ENCODE measurements around the gene CDK15.
"Not testable (repeated sequence)": the region's sequence is repeated elsewhere in the genome, so short reads cannot be mapped to it uniquely, and the experiment has no call there.

The CDK15 gene

GRCh38 chr2:201806442-201807170 lies at the start of gene CDK15:
CDK15 (plus strand) TSS chr2:201806537; CDS start chr2:201806665, 128 bp downstream.
- no peak for DNase-seq (ENCODE audit: low read depth)

DNA sequence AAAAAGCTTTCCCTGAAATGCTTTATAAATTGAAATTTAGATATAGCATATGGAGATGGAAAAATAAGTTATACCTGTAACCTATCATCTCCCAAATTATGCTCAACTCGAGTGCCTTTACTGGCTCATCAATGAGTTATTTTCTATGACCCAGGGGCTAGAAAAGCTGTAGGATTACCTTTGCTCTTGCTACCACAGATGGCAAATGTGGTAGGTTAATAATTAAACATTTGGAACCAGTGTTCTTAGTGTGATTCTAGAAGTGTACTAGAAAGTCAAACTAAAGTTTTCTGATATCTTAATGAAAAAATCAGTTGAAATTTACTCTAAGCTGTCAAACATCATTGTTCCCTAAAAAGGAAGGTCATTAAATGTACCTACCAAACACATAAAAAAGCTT lies 48.1 kb upstream of the CDK15 start:
- DNase-seq (ENCODE audit: low read depth), result no peak

- no peak for DNase-seq (ENCODE audit: low read depth)
Observed at GRCh38 chr2:201758873-201759272, 47.5 kb upstream of the CDK15 start.

GRCh38 chr2:201759567-201759966 lies 46.8 kb upstream of the CDK15 start:
- DNase-seq (ENCODE audit: low read depth), result no peak

- no peak for DNase-seq (ENCODE audit: low read depth)
Observed at GRCh38 chr2:201761101-201761500, 45.2 kb upstream of the CDK15 start.

GRCh38 chr2:201764469-201764868 lies 41.9 kb upstream of the CDK15 start:
- DNase-seq (ENCODE audit: low read depth), result not testable (repeated sequence)

DNA sequence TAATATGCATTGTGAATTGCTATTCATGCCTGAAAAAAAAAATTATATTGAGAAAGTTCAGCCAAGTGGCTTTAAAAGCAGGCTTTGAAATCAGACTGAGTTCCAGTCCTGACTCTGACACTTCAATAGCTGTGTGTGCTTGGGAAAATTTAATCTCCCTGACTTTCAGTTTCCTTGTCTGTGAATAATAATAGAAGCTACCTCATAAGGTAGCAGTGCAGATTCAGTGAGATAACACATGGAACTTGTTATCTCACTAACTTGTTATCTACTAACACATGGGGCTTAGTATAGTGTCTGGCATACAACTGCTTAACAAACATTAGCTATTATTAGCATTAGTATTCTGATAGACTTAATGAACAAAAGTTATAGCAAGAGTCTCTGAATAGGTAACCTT lies 40.5 kb upstream of the CDK15 start:
- DNase-seq (ENCODE audit: low read depth), result no peak

GRCh38 chr2:201768918-201769317 lies 37.4 kb upstream of the CDK15 start:
- no peak for DNase-seq (ENCODE audit: low read depth)

DNA sequence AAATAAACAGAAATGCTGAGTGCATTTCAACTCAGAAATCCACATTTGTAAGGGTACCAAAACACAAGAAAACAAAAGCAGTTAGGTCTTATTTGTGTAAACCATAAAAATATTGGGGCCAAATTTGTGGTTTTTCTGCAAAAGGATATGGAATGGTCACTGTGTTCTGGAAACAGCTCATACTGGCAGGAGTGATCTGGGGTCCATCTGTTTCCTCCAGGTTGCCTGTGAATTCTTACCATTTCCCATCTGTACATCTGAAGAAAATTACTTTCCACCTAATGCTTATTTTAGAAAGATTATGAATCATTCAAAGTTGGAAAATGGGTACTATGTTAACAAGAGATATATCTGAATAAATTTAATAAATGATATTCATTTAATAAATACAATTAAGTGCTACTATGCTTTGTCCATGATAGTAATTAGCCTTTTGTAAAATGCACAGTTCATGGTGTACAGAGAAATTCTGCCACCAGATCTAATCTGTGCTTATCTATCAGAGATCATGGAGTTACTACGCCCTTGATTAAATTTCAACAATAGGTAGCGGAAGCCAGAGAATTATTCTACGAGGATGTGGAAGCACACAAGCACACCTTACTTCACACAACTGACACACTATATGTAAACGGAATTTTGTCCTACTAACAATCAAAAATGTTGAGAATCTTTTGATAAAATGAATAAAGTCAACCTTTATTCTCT lies 36.5 kb upstream of the CDK15 start:
- no peak for DNase-seq (ENCODE audit: low read depth)

- DNase-seq (ENCODE audit: low read depth), result no peak
Observed at GRCh38 chr2:201773990-201774389, 32.3 kb upstream of the CDK15 start.

DNA sequence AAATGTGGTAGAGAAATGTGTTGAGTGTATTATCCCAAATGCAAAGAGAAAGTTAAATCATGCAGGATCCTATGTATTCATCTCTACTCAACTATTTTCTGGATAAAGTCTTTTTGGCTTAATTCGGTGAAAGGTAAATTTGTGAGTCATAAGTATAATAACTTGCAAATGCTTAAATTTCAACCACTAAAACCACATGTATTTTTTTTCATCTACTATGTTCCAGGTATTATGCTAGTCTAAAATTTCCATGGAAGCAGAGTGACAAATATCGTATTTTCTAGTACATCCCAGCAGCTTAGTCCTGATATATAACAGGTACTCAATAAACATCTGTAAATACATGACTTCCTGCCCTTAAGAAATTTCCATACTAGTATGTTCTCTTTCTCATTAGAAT lies 31.8 kb upstream of the CDK15 start:
- no peak for DNase-seq (ENCODE audit: low read depth)

GRCh38 chr2:201775326-201775725 lies 31.0 kb upstream of the CDK15 start:
- no peak for DNase-seq (ENCODE audit: low read depth)

DNA sequence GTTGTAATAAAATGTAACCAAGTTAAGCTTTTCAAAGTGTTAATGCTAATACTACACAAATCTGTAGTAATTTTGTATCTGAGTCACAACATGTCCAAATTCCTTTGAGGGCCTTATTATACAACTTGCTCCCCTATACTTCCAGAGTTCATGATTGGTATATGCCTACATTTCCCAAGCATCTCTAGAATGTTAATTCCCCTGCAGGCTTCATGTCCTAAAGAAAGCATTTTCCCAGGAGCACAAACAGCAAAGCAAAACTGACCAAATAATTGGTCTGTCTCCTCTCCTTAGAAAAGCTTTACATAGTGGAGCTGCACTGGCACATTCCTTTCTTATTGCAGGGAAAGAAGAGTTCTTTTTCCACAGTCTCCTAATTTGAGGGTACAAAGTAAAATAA lies 29.3 kb upstream of the CDK15 start:
- DNase-seq (ENCODE audit: low read depth), result no peak

DNA sequence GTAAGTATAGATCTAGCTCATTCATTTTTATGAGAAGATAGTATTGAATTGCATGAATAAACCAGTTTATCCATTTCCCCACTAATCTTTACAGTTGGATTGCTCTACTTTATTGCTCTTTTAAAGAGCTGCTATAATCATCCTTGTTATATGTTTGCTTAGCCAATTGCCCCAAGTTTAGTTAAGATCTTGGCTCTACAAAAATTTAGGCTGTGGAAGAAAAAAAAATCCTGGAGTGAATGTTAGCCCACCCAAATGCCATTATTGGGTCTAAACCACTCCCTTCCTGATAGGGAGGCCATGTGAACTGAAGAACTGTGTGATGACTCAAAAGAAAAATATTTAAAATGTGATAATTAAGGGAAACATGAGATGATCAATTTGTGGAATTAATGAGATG lies 28.5 kb upstream of the CDK15 start:
- DNase-seq (ENCODE audit: low read depth), result no peak

DNA sequence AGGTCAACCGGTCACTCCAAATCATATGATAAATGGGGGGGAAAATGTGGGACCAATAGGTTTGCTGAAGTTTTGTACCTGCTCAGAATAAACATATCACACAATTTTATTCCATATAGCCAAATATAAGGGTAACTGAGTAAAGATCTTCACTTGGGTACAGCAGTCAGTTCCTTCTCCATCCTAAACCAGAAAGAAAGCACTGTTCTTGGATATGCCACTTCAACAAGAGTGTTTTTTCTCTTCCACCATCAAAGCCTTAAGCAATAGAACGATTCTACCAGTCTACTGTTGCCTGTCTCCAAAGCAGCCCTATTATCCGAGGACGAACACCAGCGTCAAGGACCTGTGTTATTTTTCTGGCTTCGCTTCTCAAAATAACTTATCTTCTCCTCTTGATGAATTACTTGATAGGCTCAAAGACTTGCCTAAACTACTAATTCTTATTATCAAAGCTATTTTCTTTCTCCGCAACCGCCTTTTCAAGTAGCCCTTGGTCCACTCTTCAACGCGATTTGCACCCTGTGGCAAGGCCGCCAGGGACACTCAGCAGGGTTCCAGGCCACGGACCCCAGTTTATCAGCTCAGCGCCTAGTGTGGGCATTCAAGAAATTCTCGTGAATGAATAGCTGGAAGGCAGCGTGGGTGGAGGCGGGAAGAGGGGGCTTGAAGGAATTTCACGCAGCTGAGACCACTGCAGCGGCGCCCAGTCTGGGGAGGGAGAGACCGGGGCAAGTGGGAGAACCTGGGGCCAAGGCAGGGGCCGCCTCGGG lies 26.2 kb upstream of the CDK15 start:
- DNase-seq (ENCODE audit: low read depth), result no peak

DNA sequence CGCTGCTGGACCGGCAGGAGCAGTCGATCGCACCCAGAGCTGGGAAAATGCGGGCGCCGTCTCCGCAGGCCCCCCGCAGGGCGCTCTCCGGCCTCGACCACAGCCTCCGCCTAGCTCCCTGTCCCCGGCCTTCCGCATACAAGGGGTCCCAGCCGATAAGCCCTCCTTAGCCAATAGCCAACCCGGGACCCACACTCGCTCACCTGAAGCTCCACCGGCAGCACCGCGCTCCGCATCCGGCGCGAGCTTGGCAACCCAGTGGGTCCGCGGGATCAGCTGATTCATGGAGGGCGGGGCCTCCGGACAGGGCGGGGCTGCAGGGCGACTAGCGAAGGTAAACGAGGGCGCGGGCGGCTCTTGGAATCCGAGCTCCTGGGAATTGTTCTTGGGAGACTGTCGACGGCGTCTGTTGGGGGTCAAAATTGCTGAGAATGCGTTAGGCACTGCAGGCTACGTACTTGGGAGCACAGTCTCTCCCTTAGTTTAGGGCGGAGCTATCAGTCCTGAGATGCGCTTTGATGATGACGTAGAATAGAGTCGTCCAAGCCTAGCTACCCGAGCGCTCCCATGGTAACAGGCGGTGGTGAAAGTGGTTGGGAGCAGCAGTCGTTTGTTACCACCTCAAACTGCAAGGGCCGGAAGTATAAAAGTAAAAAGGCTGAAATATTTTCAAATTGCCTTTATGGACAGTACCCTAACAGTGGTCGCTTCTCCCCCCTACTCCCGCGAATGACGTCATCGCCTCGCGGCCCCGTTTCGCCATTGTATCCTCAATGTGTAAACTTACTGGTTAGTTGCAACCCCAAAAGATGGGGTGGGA lies 25.5 kb upstream of the CDK15 start, which contains the start of gene ALS2:
Gene ALS2 (minus strand): TSS at position 260 of the 820 bp plus-strand sequence. CDS start 12,048 bp downstream, outside the sequence.
- peak; percentile 90 for DNase-seq (ENCODE audit: low read depth)

- DNase-seq (ENCODE audit: low read depth), result no peak
Observed at GRCh38 chr2:201781557-201782051, 24.7 kb upstream of the CDK15 start.

DNA sequence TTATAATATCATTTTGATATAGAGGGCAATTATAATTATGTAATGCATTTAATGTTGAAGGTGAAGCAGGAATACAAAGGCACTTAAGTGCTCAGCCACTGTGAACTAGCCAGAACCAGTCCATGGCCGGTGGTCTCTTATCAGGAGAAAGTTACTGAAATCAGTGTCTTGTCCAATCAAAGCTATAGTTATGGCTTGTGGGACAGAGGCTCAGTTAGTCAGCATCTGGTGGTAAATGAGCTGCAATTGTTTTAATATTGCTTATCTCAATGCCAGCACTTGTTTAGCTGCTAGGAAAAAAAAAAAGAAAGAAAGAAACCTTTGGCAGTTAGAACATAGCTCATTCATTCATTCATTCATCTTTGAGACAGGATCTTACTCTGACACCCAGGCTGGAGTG lies 21.8 kb upstream of the CDK15 start:
- no peak for DNase-seq (ENCODE audit: low read depth)

DNA sequence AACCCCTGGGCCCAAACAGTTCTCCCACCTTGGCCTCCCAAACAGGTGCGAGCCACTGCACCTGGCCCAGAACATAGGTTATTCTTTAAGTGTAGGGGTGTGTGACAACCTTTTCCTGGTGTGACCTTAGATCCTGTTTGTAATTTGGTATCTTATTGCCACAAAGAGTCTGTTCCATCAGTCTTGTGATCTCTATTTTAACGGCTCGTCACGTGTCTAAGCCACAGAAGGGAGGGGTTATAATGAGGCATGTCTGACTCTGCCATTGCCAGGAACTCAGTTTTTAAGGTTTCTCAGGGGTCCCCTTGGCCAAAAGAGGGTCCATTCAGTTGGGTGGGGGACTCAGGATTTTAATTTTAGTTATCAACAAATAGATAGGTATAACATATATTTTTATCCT lies 21.2 kb upstream of the CDK15 start:
- no peak for DNase-seq (ENCODE audit: low read depth)

GRCh38 chr2:201786471-201786870 lies 19.9 kb upstream of the CDK15 start:
- DNase-seq (ENCODE audit: low read depth), result no peak

- DNase-seq (ENCODE audit: low read depth), result no peak
Observed at GRCh38 chr2:201788371-201788770, 18.0 kb upstream of the CDK15 start.

- DNase-seq (ENCODE audit: low read depth), result no peak
Observed at GRCh38 chr2:201789395-201789794, 16.9 kb upstream of the CDK15 start.

Measured in activated T-cell treated with anti-CD3 and anti-CD28 coated beads for 48 hours (primary cell).